Left hindlimb (tissue), 1 donor: ENCODE data around the gene SLC7A5.
A peak's percentile ranks its signal among the peaks of the same experiment; 100 is the strongest.
"Not testable (repeated sequence)": the region's sequence is repeated elsewhere in the genome, so short reads cannot be mapped to it uniquely, and the experiment has no call there.

Experiments
- DNase-seq: peaks from one replicate; pipeline ENCODE4 v3.0.0-alpha.2; 2018

Gene SLC7A5

GRCh38 chr16:87860553-87861299, 8.6 kb downstream of the SLC7A5 start:
- no peak for DNase-seq

DNA sequence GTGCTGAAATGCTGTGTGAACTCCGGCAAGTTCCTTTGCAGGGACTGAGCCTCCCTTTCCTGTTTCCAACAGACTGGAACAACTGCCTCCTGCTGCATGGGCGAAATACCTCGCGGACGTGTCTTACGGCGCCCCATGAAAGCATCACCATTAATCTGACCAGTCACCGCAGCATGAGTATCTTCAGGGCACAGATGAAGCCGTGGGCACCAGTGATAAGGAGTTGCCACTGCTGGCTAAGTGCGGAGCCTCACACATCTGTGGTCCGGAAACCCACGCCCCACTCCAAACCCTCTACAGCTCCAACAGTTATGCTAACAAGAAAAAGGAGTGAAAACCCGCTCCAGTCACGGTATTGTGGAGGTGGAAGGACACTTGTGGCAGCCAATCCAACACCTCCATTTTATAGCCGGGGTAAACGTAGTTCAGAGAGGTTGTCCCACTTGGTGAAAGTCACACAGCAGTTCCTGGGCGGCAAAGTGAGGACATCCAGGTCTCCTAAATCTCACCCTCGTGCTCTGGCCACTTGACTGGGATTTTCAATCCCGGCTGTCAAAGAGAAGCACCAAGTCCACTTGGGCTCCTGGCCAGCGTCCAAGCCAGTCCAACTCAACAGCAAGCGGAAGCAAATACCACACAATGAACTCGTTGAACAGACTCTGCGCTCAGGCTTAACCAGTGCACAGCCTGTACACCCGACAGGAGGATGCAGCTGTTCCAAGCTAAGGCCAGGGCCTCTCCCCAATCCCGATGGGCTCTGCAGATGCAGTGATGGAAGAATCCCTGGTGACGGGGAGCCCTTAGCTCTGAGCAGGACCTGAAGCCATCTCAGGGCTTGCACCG, 10.9 kb downstream of the SLC7A5 start:
- not testable (repeated sequence) for DNase-seq

DNA sequence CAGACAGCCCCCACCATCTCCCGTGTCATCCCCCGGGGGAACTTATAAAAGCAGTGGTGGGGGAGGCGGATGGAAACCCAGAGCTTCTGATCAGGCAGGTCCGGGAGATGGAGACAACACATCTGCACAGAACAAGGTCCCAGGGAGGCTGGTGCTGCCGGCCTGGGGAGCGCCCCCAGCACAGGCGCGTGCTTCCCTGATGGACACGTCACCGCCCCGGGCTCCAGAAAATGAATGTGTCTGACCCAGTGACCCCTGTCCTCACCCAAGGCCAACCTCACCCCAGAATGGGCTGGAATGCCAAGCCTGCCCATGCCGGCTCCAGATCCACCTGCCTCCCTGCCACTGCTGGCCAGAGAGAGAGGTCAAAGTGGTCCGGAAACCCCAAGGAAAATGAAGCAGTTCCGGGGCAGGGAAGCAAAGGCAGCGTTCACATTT, 12.5 kb downstream of the SLC7A5 start:
- DNase-seq, result no peak

GRCh38 chr16:87855852-87856715, 13.2 kb downstream of the SLC7A5 start:
- peak; percentile 61 for DNase-seq

- no peak for DNase-seq
Observed at GRCh38 chr16:87854907-87855683, 14.2 kb downstream of the SLC7A5 start.

- DNase-seq, result no peak
Observed at GRCh38 chr16:87854053-87854906, 15.0 kb downstream of the SLC7A5 start.

- DNase-seq, result peak; percentile 92
Observed at GRCh38 chr16:87853411-87854052, 15.8 kb downstream of the SLC7A5 start.

DNA sequence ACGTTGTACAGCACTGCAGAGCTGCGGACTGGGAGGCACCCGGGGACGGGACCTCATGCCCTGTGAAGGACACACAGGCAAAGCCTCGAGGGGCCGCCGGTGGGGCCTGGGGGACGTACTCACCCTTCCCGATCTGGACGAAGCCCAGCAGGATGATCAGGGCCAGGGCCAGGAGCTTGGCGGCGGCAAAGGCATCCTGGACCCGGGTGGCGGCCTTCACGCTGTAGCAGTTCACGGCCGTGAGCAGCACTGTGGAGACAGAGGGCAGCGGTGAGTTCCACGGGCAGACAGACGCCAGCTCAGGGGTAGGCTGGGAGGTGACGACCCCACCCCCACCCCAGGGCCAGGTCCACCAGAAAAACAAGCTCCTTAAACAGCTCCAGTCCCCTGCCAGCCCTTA, 17.7 kb downstream of the SLC7A5 start:
- no peak for DNase-seq

DNA sequence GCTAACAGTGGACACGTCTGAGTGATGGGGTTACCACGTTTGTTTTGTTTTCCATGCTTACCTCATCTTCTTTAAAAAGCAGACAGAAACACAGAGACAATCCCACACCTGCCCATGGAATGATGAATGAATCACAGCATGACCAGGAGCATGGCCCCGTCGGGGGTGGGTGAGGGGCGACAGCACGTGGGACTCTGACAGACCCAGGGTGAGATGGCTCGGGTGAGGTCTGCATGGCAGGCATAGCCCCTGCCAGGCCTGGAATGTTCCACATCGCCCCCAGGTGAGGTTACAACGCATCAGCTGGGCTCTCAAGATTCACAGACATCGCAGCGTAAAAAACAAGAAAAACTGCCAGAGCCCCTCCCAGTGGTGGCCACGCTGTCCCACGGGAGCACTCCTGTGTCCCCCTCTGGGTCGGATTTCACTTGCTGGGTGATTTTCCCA, 18.1 kb downstream of the SLC7A5 start:
- no peak for DNase-seq

DNA sequence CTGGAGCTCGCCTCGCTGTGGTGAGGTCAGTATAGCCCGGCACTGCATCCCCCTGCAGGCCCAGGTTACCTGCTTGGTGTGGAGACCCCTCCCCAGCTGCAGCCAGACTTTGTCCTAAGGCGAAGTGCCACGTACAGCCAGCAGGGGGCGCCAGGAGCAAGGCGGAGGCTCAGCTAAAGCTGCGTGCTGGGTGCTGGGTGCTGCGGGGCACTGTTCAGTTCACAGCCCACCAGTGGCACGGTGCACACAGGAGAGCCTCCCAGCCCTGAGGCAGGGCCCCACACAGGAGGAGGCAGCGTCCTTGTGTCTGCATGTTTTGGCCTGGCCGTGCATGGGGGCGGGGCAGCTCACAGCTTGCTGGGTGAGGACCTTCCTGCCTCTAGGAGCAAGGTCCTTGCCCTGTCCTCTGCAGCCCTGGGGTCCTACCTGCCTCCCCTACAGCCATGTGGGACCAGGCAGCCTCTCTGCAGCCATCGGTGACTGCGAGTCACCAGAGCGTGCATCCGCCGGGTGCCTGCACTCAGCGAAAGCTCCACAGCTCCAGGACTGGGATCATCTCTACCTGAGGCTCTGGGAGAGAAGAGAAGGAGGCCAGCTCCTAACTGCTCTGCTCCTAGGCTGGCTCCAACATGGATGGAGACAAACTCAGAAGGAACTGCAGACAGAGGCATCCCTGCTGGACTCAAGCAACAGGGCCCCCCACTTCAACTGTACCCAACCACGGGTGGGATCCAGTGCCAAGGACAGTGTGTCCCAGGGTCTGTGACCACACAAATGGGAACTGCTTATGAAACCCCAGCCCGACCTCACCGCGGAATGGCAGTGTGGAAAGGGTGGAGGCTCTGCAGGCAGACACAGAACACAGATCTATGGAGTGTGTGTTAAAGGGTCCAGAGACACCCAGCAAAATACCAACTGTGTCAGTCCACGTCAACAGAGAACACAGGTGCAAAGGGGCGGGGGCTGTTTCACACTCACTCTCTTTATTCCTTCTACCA, 19.0 kb downstream of the SLC7A5 start:
- DNase-seq, result no peak

- DNase-seq, result no peak
Observed at GRCh38 chr16:87849419-87850008, 19.8 kb downstream of the SLC7A5 start.

DNA sequence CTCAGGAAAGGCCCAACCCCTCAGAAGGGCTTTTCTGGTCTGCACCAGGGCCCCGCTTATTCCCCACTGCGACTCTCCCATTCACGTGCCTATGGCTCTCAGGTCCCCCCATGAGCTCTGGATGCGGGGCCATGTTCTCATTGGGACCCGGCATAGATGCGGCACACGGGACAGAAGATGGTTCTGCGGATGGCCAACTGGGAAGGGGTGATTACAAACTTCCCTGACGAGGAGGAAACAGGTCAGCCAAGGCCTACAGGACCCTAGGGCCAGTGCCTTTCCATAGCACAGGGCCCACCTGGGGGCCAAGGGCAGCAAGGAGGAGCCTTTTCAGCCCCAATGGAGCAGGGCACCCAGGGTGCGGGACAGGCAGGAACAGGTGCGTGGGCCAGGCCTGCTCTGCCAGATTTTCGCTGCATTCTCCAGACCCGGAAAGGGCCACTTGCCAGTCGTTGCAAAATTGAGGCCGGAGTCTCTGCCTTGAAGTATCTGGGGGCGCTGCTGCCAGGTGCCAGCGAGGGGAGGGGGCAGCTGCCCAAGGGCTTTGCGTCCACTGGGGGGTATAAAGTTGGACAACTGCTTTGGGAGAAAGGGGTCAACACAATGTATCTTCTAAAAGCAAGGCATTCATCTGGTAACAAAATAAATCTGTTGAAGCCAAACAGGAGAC, 20.5 kb downstream of the SLC7A5 start:
- no peak for DNase-seq

DNA sequence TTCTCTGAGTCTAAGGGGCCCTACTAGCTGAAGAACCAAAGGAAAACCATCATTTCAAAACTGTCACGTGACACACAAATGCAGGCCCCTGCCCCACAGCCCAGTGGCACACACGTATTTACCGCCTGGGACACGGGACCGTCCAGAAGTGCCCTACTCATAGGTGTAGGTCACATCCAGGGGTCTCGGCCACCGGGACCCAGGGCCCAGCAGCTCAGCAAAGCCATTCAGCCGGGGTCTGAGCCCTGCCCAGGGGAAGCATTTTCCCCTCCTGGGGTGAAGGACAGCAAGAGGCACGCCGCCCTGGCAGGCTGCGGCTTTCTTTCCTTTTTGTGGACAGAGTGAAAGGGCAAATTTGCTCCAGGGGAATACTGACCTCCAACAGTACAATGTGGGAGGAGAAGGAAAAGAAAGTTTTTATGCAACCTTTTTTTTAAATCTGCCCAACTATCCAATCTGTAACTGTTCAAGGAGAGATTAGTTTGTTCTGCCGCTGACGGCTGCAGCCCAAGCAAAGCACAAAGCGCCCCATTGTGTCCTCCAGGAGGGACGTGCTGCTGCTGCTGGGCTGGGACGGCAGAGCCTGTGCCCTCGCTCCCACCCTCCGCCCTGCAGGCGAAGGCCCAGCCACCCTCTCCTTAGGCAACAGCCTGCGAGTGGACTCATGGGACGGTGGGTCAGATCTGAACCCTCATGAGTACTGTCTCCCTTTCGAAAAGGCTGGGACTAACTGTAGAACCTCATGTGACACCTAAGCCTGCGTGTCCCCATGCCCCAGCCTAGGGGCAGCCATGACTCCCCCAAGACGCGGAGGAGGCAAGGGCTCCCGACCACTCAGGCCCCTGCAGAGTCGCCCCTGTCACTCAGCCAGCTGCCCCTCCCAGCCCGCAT, 21.3 kb downstream of the SLC7A5 start:
- DNase-seq, result peak; percentile 65

- DNase-seq, result no peak
Observed at GRCh38 chr16:87847467-87847784, 21.9 kb downstream of the SLC7A5 start.

DNA sequence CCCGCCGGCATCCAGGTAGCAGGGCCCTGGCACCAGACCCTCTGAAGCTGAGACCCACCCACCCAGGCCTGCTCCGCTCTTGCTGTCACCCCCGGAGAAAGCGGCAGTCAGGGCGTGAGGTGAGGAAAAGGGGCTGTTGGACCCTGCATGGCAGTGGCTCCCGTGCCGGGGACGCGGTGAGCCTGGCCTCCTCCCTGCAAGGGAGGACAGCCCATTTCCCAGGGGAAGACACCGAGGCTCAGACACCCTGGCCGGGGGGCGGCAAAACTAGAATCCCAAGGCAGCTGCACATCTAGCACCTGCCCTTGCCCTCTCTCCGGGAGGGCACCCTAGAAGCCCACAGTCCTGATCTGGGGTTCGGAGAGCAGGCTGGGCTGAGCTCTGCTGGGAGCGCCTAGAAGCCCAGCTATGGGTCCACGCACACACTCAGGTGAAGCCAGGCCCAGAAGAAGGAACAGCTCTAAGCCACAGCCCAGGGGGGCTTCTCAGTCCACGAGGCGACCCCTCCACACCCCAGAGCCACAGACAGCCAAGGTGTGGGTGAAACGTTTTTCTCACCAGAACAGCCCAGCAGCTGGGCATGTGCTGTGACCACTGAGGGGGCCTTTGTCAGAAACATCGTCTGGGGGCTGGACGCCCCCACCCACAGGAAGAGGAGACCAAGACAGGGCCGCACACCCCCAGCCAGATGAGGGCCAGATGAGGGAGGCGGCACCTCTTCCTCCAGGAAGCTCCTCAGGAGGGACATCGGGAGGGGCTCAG, 22.4 kb downstream of the SLC7A5 start:
- DNase-seq, result no peak

DNA sequence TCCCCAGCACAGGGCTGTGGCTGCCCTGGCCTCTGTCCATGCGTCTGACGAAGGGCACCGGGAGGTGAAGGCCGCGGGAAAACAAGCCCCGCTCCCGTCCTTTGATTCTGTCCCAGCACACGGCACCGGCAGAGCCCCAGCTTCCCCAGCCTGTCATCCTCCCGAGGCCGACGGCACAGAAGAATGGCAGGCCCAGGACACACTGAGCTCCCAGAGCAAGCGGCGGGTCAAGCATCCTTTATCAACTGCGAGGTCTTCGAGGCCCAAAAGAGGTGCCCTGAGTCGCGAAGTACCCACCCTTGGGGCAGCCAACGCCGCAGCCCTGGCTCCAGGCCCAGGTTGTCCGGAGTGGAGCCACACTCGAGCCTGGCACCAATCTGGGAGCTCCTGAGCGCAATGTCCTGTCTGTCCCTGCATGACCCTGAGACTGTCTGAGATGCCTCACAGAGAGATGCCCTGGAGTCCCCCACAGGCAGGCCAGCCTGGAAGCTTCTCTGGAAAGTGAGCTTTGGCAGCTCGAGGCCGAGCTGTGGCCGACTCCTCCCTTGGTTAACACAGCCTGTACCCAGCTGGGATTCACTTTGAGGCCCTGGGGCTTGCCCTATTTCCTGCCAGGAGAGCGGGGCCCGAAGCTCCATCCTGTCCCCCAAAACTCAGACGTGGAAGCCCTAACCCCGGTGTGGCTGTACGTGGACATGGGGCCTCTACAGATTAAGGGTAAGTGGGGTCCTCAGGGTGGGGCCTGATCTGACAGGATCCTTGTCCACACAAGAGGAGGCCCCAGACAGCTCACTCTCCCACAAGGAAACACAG, 23.3 kb downstream of the SLC7A5 start:
- no peak for DNase-seq
